ENCODE data around the gene P2RY2.

- TF ChIP-seq OSR1 (CRISPR knock-in tag; IDR thresholded peaks at IDR 0.05): no peak
- TF ChIP-seq TCF4 (CRISPR knock-in tag; IDR thresholded peaks at IDR 0.05; ENCODE audit: borderline replicate concordance): no peak
- no peak for TF ChIP-seq BACH2 (CRISPR knock-in tag; IDR thresholded peaks at IDR 0.05; ENCODE audit: borderline replicate concordance)
- TF ChIP-seq ARNTL (CRISPR knock-in tag; IDR thresholded peaks at IDR 0.05; ENCODE audit: borderline replicate concordance, low read depth): no peak
- no peak for TF ChIP-seq ESRRG (CRISPR knock-in tag; IDR thresholded peaks at IDR 0.05)
- TF ChIP-seq ISL1 (CRISPR knock-in tag; IDR thresholded peaks at IDR 0.05): no peak
- TF ChIP-seq, protein P1, sequence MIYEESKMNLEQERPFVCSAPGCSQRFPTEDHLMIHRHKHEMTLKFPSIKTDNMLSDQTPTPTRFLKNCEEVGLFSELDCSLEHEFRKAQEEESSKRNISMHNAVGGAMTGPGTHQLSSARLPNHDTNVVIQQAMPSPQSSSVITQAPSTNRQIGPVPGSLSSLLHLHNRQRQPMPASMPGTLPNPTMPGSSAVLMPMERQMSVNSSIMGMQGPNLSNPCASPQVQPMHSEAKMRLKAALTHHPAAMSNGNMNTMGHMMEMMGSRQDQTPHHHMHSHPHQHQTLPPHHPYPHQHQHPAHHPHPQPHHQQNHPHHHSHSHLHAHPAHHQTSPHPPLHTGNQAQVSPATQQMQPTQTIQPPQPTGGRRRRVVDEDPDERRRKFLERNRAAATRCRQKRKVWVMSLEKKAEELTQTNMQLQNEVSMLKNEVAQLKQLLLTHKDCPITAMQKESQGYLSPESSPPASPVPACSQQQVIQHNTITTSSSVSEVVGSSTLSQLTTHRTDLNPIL (CRISPR knock-in tag; IDR thresholded peaks at IDR 0.05; ENCODE audit: low read depth): no peak
- no peak for TF ChIP-seq ZNF565 (CRISPR knock-in tag; conservative IDR thresholded peaks at IDR 0.05; ENCODE audit: low read depth)
- no peak for TF ChIP-seq RARB (CRISPR knock-in tag; IDR thresholded peaks at IDR 0.05)
Observed at GRCh38 chr11:73234471-73235181, 16.5 kb downstream of the P2RY2 start.
